SK-N-MC (cell line): ENCODE data around the gene CDKAL1.

Experiments
- DNase-seq: peaks from one replicate; pipeline ENCODE4 v3.0.0-alpha.2; 2011; ENCODE audit warnings: low read depth, low spot score
- H3K27ac ChIP-seq: fragments of 200-600 bp; sonication (generic); 2 replicates; pipeline ENCODE4 v1.5.1; 2016; ENCODE audit warnings: mixed run types
- H3K36me3 ChIP-seq: fragments of 200-600 bp; sonication (generic); 2 replicates; pipeline ENCODE4 v1.6.1; 2017; ENCODE audit warnings: antibody characterized with exemption, low read length, mixed read lengths; ENCODE audit not compliant: insufficient read depth
- H3K4me3 ChIP-seq: fragments of 200-600 bp; sonication (generic); 2 replicates; pipeline ENCODE4 v1.5.1; 2016
- H3K9ac ChIP-seq: fragments of 200-600 bp; sonication (generic); 2 replicates; pipeline ENCODE4 v1.8.0; 2017; ENCODE audit warnings: mixed run types, mixed read lengths; ENCODE audit not compliant: insufficient read length
- H3K9me3 ChIP-seq: fragments of 200-600 bp; sonication (generic); 2 replicates; pipeline ENCODE4 v1.6.1; 2017; ENCODE audit warnings: low read depth, mild to moderate bottlenecking, antibody characterized with exemption, low read length, moderate library complexity, mixed read lengths
- EZH2 ChIP-seq: fragments of 200-600 bp; sonication (generic); IDR thresholded peaks from one replicate; pipeline ENCODE4 v1.6.1; 2017; ENCODE audit warnings: antibody characterized with exemption
- FOXP2 ChIP-seq: optimal IDR thresholded peaks from 2 replicates; pipeline ENCODE3; 2011; ENCODE audit warnings: mild to moderate bottlenecking, moderate library complexity; ENCODE audit not compliant: insufficient read depth; ENCODE audit errors: extremely low read length, control extremely low read depth
- POLR2AphosphoS5 ChIP-seq: IDR thresholded peaks from 2 replicates; pipeline ENCODE4 v1.6.1; 2012; ENCODE audit warnings: mild to moderate bottlenecking, low read depth, low read length, borderline replicate concordance

Gene CDKAL1

GRCh38 chr6:20793174-20793573 lies 258.9 kb downstream of the CDKAL1 start:
- no peak overlapping the region for H3K27ac ChIP-seq
- H3K36me3 ChIP-seq = no peaks in the 10 kb centered on the region; the same call in 1 of the 2 replicates
- H3K4me3 ChIP-seq = no peak overlapping the region
- no peaks in the 10 kb centered on the region for H3K9me3 ChIP-seq
- no peak for TF ChIP-seq POLR2AphosphoS5
- DNase-seq = no peak
- H3K9ac ChIP-seq = no peak overlapping the region

- Histone ChIP-seq H3K9me3 (no peaks in the 10 kb centered on the region), H3K4me3 (no peak overlapping the region), H3K9ac (no peak overlapping the region), H3K36me3 (no peaks in the 10 kb centered on the region), H3K27ac (no peak overlapping the region)
- TF ChIP-seq EZH2 (no peak), POLR2AphosphoS5 (no peak), FOXP2 (no peak)
- DNase-seq = no peak
These were observed 263.3 kb downstream of the CDKAL1 start for GRCh38 chr6:20797597-20797996.

GRCh38 chr6:20800229-20800628 lies 266.0 kb downstream of the CDKAL1 start:
- Histone ChIP-seq H3K27ac (no peak overlapping the region), H3K9ac (no peak overlapping the region), H3K4me3 (no peak overlapping the region), H3K36me3 (no peaks in the 10 kb centered on the region), H3K9me3 (no peaks in the 10 kb centered on the region)
- TF ChIP-seq FOXP2 (no peak), EZH2 (no peak), POLR2AphosphoS5 (no peak)
- no peak for DNase-seq

- DNase-seq = no peak
- Histone ChIP-seq H3K9me3 (no peaks in the 10 kb centered on the region), H3K4me3 (no peak overlapping the region), H3K9ac (no peak overlapping the region), H3K27ac (no peak overlapping the region), H3K36me3 (no peaks in the 10 kb centered on the region)
- TF ChIP-seq EZH2 = no peak
- TF ChIP-seq FOXP2 = no peak
- TF ChIP-seq POLR2AphosphoS5 = no peak
These were observed 266.4 kb downstream of the CDKAL1 start for GRCh38 chr6:20800653-20801052.

GRCh38 chr6:20801595-20801994 lies 267.3 kb downstream of the CDKAL1 start:
- Histone ChIP-seq H3K9ac (no peak overlapping the region), H3K9me3 (no peaks in the 10 kb centered on the region; the same call in 1 of the 2 replicates), H3K4me3 (no peak overlapping the region), H3K27ac (no peak overlapping the region), H3K36me3 (peaks cover 2% of the 10 kb centered on the region; the same call in 1 of the 2 replicates)
- no peak for DNase-seq
- TF ChIP-seq EZH2 (no peak), POLR2AphosphoS5 (no peak), FOXP2 (no peak)

- no peak for TF ChIP-seq EZH2
- TF ChIP-seq FOXP2 = no peak
- no peak for TF ChIP-seq POLR2AphosphoS5
- no peak for DNase-seq
- Histone ChIP-seq H3K4me3 (no peak overlapping the region), H3K27ac (no peak overlapping the region), H3K36me3 (peaks cover 6% of the 10 kb centered on the region; the same call in 1 of the 2 replicates), H3K9me3 (no peaks in the 10 kb centered on the region; the same call in 1 of the 2 replicates), H3K9ac (no peak overlapping the region)
These were observed 268.3 kb downstream of the CDKAL1 start for GRCh38 chr6:20802596-20802995.

GRCh38 chr6:20805021-20805420 lies 270.8 kb downstream of the CDKAL1 start:
- Histone ChIP-seq H3K36me3 (peaks cover 6% of the 10 kb centered on the region; the same call in 1 of the 2 replicates), H3K4me3 (no peak overlapping the region), H3K9ac (no peak overlapping the region), H3K27ac (no peak overlapping the region), H3K9me3 (no peaks in the 10 kb centered on the region; the same call in 1 of the 2 replicates)
- no peak for DNase-seq
- TF ChIP-seq FOXP2 (no peak), POLR2AphosphoS5 (no peak), EZH2 (no peak)

DNA sequence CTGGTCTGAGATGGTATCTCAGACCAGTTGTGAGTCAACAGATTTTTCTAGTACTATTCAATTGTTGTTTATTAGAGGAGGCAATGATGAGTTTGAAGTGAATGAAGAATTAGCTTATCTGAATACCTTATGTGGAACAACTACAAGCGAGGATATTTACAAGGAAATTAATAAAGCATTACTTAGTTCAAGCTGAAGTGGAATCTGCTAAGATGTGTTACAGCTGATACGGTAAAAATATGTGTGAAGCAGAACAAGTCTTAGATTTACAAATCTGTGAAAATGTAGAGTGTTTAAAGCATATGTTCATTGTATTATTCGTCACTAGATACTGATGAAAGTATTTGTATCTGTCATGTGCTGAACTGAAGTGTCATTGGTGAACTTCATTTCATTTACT lies 272.4 kb downstream of the CDKAL1 start:
- no peak overlapping the region for H3K4me3 ChIP-seq
- no peak for DNase-seq
- no peak for TF ChIP-seq POLR2AphosphoS5
- TF ChIP-seq EZH2 = no peak
- H3K9me3 ChIP-seq = no peaks in the 10 kb centered on the region; the same call in 1 of the 2 replicates
- peaks cover 6% of the 10 kb centered on the region; the same call in 1 of the 2 replicates for H3K36me3 ChIP-seq
- H3K9ac ChIP-seq = no peak overlapping the region
- no peak overlapping the region for H3K27ac ChIP-seq

- TF ChIP-seq POLR2AphosphoS5 (no peak), EZH2 (no peak), FOXP2 (no peak)
- DNase-seq = no peak
- Histone ChIP-seq H3K27ac (no peak overlapping the region), H3K9me3 (no peaks in the 10 kb centered on the region; the same call in 1 of the 2 replicates), H3K36me3 (peaks cover 6% of the 10 kb centered on the region; the same call in 1 of the 2 replicates), H3K4me3 (no peak overlapping the region), H3K9ac (no peak overlapping the region)
These were observed 274.2 kb downstream of the CDKAL1 start for GRCh38 chr6:20808439-20808838.
